K562 (cell line): ENCODE results near the gene IZUMO4. TPM values are rescaled to one million over a fixed set of nuclear protein-coding genes. Genes with fewer than 3 reads are reported as not detected.

Source experiments
- CXXC5 ChIP-seq: fragments of 250-450 bp; sonication (Bioruptor Pico); IDR thresholded peaks from 2 replicates; pipeline ENCODE4 v1.8.0; 2022; ENCODE audit warnings: inconsistent platforms, mild to moderate bottlenecking, moderate library complexity
- ETV1 ChIP-seq: fragments of 450-650 bp; conservative IDR thresholded peaks from 2 replicates; pipeline ENCODE4 v1.6.1; 2016; ENCODE audit warnings: missing genetic modification characterization, control low read depth, low read depth, missing compliant biosample characterization
- GABPB1 ChIP-seq: sonication (generic); formaldehyde crosslinking; IDR thresholded peaks from 2 replicates; pipeline ENCODE4 v1.8.0; 2022; ENCODE audit warnings: mild to moderate bottlenecking, missing genetic modification reagents
- HIVEP1 ChIP-seq: fragments of 250-450 bp; sonication (Bioruptor Pico); IDR thresholded peaks from 2 replicates; pipeline ENCODE4 v1.4.0; 2020; ENCODE audit warnings: mild to moderate bottlenecking
- L3MBTL2 ChIP-seq: fragments of 450-650 bp; IDR thresholded peaks from 2 replicates; pipeline ENCODE4 v1.6.1; 2016; ENCODE audit warnings: mild to moderate bottlenecking, moderate library complexity
- MAFG ChIP-seq: fragments of 450-650 bp; conservative IDR thresholded peaks from 2 replicates; pipeline ENCODE4 v1.6.1; 2016; ENCODE audit warnings: missing genetic modification characterization, missing compliant biosample characterization
- NFIC ChIP-seq: fragments of 450-650 bp; IDR thresholded peaks from 2 replicates; pipeline ENCODE4 v1.6.1; 2017; ENCODE audit warnings: mild to moderate bottlenecking, inconsistent platforms
- NR1H2 ChIP-seq: sonication (generic); formaldehyde crosslinking; IDR thresholded peaks from 2 replicates; pipeline ENCODE4 v1.4.0; 2020; ENCODE audit warnings: mild to moderate bottlenecking, missing genetic modification reagents
- PHF8 ChIP-seq: fragments of 200-600 bp; sonication (generic); IDR thresholded peaks from 2 replicates; pipeline ENCODE4 v1.6.1; 2012; ENCODE audit warnings: mixed run types, mild to moderate bottlenecking, inconsistent platforms, low read length, moderate library complexity, borderline replicate concordance
- RAD21 ChIP-seq, 2 experiments: fragments of 250-450 bp in 1 of 2; fragments of 450-650 bp in 1 of 2; sonication (Bioruptor Pico) in 1 of 2; formaldehyde crosslinking in 1 of 2; IDR thresholded peaks in 1 of 2; conservative IDR thresholded peaks in 1 of 2; 2 replicates each; pipeline versions ENCODE4 v1.4.0 to v1.8.0; 2020 to 2022; ENCODE audit warnings: mild to moderate bottlenecking in 2 of 2, moderate library complexity in 1 of 2
- RNF2 ChIP-seq: sonication (generic); IDR thresholded peaks from 2 replicates; pipeline ENCODE4 v1.6.1; 2016
- ZBTB7A ChIP-seq: IDR thresholded peaks from 2 replicates; pipeline ENCODE4 v1.6.1; 2011; ENCODE audit warnings: low read depth, mild to moderate bottlenecking, low read length, moderate library complexity, borderline replicate concordance; ENCODE audit not compliant: control insufficient read depth
- ZNF12 ChIP-seq: sonication (generic); formaldehyde crosslinking; IDR thresholded peaks from 2 replicates; pipeline ENCODE4 v1.4.0; 2020; ENCODE audit warnings: mild to moderate bottlenecking, missing genetic modification reagents
- polyA plus RNA-seq, 8 experiments: library from polyadenylated mRNA; depleted of rRNA in 4 of 8; stranded (reverse) in 5 of 8; unstranded in 3 of 8; fragments of >200 nt; fragmentation: Nextera tagmentation in 2 of 8; fragmentation: Illumina TruSeq in 1 of 8; extraction: Ambion mirVana in 2 of 8; extraction: Trizol in 1 of 8; gene quantifications; 2 replicates each; pipeline versions ENCODE4 v1.2.1 to v1.2.3, GENCODE V29; 2011 to 2014; ENCODE audit warnings: inconsistent platforms in 1 of 8, missing spikeins in 1 of 8
- total RNA-seq, 7 experiments: library from RNA; depleted of rRNA in 6 of 7; stranded (reverse); fragments of >200 nt in 6 of 7; fragmentation: Illumina TruSeq in 2 of 7; extraction: Trizol in 2 of 7; gene quantifications; 2 replicates each; pipeline versions ENCODE4 v1.2.1 to v1.2.3, GENCODE V29; 2011 to 2021; ENCODE audit warnings: low replicate concordance in 1 of 7
- TF ChIP-seq, protein P1 (sequence below), 2 experiments: fragments of 450-650 bp in 1 of 2; sonication (generic) in 1 of 2; formaldehyde crosslinking in 1 of 2; IDR thresholded peaks in 1 of 2; conservative IDR thresholded peaks in 1 of 2; 2 replicates each; pipeline versions ENCODE4 v1.6.1 to v1.8.1; 2016 to 2023; ENCODE audit warnings: mild to moderate bottlenecking in 2 of 2, moderate library complexity in 2 of 2, inconsistent platforms in 1 of 2, missing genetic modification reagents in 1 of 2
- TF ChIP-seq, protein P2 (sequence below): fragments of 250-450 bp; sonication (Bioruptor Pico); IDR thresholded peaks from 2 replicates; pipeline ENCODE4 v1.4.0; 2020; ENCODE audit warnings: mild to moderate bottlenecking
- TF ChIP-seq, protein P3 (sequence below), 2 experiments: fragments of 450-650 bp; conservative IDR thresholded peaks; 2 replicates each; pipeline ENCODE4 v1.6.1; 2017; ENCODE audit warnings: mild to moderate bottlenecking in 2 of 2, moderate library complexity in 2 of 2
- TF ChIP-seq, protein P4 (sequence below): sonication (generic); formaldehyde crosslinking; IDR thresholded peaks from 2 replicates; pipeline ENCODE4 v1.8.0; 2022; ENCODE audit warnings: mild to moderate bottlenecking, missing genetic modification reagents

The IZUMO4 gene
- total and polyA plus RNA-seq, 9 of the 15 experiments (the other 6 are each of a cell fraction or from before 2014, with no cell fraction given): 0.07 to 3.9 (median 1.2) TPM

DNA sequence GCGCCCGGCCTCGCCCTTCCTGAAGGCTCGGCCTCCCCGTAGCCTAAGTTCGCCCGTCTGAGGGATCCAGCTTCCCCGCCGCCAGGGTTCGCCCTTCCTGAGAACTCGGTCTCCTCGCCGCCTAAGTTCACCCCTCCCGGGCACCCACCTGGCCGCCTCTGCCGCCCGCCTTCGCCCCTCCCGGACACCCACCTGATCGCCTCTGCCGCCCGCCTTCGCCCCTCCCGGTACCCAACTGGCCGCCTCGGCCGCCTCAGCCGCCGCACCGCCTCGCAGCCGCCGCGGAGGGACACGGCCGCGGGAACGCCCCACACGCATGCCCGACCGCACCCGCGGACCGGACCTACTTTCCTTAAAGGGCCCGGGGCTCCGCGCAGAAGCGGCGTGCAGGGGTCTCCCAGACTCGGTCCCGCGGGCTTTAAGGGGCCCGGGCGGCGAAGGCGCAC, 658 bp upstream of the IZUMO4 start, which contains the start of gene MOB3A (continued):
- TF ChIP-seq ZBTB7A: peak; percentile 49; the same call in 1 of the 2 replicates
- peak; percentile 57; the same call in 1 of the 2 replicates for TF ChIP-seq PHF8
- TF ChIP-seq ETV1: peak; percentile 64; the same call in 1 of the 2 replicates
- TF ChIP-seq, protein P1, sequence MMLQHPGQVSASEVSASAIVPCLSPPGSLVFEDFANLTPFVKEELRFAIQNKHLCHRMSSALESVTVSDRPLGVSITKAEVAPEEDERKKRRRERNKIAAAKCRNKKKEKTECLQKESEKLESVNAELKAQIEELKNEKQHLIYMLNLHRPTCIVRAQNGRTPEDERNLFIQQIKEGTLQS (IDR thresholded peaks at IDR 0.05): peak; percentile 49
- TF ChIP-seq, protein P1 (CRISPR knock-in tag; conservative IDR thresholded peaks at IDR 0.05): peak; percentile 84
- 0 out of 2 replicates have a peak, but pooled peaks have one; percentile 69 for TF ChIP-seq NR1H2 (CRISPR knock-in tag)
- TF ChIP-seq GABPB1 (CRISPR knock-in tag): peak; percentile 65; the same call in 1 of the 2 replicates
- TF ChIP-seq, protein P2, sequence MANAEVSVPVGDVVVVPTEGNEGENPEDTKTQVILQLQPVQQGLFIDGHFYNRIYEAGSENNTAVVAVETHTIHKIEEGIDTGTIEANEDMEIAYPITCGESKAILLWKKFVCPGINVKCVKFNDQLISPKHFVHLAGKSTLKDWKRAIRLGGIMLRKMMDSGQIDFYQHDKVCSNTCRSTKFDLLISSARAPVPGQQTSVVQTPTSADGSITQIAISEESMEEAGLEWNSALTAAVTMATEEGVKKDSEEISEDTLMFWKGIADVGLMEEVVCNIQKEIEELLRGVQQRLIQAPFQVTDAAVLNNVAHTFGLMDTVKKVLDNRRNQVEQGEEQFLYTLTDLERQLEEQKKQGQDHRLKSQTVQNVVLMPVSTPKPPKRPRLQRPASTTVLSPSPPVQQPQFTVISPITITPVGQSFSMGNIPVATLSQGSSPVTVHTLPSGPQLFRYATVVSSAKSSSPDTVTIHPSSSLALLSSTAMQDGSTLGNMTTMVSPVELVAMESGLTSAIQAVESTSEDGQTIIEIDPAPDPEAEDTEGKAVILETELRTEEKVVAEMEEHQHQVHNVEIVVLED: peak; percentile 79
- no peak for TF ChIP-seq MAFG (tag)
- TF ChIP-seq L3MBTL2: peak; percentile 80
- TF ChIP-seq HIVEP1 (CRISPR knock-in tag): 0 out of 2 replicates have a peak, but pooled peaks have one; percentile 21
- 0 out of 2 replicates have a peak, but pooled peaks have one; percentile 67 for TF ChIP-seq ZNF12 (CRISPR knock-in tag)
- TF ChIP-seq CXXC5 (CRISPR knock-in tag): peak; percentile 98
- TF ChIP-seq, protein P3, sequence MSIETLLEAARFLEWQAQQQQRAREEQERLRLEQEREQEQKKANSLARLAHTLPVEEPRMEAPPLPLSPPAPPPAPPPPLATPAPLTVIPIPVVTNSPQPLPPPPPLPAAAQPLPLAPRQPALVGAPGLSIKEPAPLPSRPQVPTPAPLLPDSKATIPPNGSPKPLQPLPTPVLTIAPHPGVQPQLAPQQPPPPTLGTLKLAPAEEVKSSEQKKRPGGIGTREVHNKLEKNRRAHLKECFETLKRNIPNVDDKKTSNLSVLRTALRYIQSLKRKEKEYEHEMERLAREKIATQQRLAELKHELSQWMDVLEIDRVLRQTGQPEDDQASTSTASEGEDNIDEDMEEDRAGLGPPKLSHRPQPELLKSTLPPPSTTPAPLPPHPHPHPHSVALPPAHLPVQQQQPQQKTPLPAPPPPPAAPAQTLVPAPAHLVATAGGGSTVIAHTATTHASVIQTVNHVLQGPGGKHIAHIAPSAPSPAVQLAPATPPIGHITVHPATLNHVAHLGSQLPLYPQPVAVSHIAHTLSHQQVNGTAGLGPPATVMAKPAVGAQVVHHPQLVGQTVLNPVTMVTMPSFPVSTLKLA (conservative IDR thresholded peaks at IDR 0.05): peak; percentile 91 to 95
- peak; percentile 48; the same call in 1 of the 2 replicates for TF ChIP-seq NFIC
- TF ChIP-seq RAD21 (CRISPR knock-in tag; conservative IDR thresholded peaks at IDR 0.05 in 1 of 2, IDR thresholded peaks at IDR 0.05 in 1 of 2): peak in 1 of 2 experiments; percentile 36
- peak; percentile 49; the same call in 1 of the 2 replicates for TF ChIP-seq RNF2
- TF ChIP-seq, protein P4, sequence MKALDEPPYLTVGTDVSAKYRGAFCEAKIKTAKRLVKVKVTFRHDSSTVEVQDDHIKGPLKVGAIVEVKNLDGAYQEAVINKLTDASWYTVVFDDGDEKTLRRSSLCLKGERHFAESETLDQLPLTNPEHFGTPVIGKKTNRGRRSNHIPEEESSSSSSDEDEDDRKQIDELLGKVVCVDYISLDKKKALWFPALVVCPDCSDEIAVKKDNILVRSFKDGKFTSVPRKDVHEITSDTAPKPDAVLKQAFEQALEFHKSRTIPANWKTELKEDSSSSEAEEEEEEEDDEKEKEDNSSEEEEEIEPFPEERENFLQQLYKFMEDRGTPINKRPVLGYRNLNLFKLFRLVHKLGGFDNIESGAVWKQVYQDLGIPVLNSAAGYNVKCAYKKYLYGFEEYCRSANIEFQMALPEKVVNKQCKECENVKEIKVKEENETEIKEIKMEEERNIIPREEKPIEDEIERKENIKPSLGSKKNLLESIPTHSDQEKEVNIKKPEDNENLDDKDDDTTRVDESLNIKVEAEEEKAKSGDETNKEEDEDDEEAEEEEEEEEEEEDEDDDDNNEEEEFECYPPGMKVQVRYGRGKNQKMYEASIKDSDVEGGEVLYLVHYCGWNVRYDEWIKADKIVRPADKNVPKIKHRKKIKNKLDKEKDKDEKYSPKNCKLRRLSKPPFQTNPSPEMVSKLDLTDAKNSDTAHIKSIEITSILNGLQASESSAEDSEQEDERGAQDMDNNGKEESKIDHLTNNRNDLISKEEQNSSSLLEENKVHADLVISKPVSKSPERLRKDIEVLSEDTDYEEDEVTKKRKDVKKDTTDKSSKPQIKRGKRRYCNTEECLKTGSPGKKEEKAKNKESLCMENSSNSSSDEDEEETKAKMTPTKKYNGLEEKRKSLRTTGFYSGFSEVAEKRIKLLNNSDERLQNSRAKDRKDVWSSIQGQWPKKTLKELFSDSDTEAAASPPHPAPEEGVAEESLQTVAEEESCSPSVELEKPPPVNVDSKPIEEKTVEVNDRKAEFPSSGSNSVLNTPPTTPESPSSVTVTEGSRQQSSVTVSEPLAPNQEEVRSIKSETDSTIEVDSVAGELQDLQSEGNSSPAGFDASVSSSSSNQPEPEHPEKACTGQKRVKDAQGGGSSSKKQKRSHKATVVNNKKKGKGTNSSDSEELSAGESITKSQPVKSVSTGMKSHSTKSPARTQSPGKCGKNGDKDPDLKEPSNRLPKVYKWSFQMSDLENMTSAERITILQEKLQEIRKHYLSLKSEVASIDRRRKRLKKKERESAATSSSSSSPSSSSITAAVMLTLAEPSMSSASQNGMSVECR (CRISPR knock-in tag): peak; percentile 99
